Liver (tissue), 3 donors: Measurements from ENCODE around the gene RHAG.

Source experiments
- RAD21 ChIP-seq, 2 donors: IDR thresholded peaks; 2 replicates each; pipeline ENCODE4 v1.6.1; 2016; ENCODE audit warnings: antibody characterized with exemption in 2 of 2, mild to moderate bottlenecking in 2 of 2
- SP1 ChIP-seq: IDR thresholded peaks from 2 replicates; pipeline ENCODE4 v1.6.1; 2018; ENCODE audit warnings: antibody characterized with exemption, mild to moderate bottlenecking
- TF ChIP-seq, protein P1 (sequence below): fragments of 150-350 bp; IDR thresholded peaks from 2 replicates; pipeline ENCODE4 v1.5.1; 2017; ENCODE audit warnings: improper control_type of control experiment, low read depth, low read length; ENCODE audit not compliant: missing input control
- TF ChIP-seq, protein P2 (sequence below): IDR thresholded peaks from 2 replicates; pipeline ENCODE4 v1.6.1; 2016; ENCODE audit warnings: antibody characterized with exemption, mild to moderate bottlenecking
- donor health status: healthy.
- donor health status: healthy.

DNA sequence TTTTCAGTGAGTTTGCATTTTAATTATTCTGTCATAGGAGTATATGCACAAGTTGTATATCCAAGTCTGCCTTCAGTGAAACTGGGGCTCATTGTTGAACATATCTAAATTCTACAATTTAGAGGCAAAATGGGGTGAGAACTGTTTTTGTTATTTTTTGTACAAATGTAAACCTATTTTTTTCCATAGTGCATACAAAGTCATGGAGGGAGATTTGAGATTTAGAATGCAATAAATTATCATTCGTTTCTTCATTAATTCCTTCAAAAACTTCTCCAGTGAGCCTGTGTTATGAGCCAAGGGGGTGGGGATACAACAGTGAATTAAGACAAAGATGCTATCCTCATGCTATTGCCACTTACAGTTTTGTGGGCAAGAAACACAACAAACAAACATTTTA is 29.8 kb upstream of the RHAG start:
- TF ChIP-seq, protein P1, sequence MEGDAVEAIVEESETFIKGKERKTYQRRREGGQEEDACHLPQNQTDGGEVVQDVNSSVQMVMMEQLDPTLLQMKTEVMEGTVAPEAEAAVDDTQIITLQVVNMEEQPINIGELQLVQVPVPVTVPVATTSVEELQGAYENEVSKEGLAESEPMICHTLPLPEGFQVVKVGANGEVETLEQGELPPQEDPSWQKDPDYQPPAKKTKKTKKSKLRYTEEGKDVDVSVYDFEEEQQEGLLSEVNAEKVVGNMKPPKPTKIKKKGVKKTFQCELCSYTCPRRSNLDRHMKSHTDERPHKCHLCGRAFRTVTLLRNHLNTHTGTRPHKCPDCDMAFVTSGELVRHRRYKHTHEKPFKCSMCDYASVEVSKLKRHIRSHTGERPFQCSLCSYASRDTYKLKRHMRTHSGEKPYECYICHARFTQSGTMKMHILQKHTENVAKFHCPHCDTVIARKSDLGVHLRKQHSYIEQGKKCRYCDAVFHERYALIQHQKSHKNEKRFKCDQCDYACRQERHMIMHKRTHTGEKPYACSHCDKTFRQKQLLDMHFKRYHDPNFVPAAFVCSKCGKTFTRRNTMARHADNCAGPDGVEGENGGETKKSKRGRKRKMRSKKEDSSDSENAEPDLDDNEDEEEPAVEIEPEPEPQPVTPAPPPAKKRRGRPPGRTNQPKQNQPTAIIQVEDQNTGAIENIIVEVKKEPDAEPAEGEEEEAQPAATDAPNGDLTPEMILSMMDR = no peak
- TF ChIP-seq RAD21 (IDR thresholded peaks at IDR 0.05) (no peak), SP1 (no peak)
- TF ChIP-seq, protein P2, sequence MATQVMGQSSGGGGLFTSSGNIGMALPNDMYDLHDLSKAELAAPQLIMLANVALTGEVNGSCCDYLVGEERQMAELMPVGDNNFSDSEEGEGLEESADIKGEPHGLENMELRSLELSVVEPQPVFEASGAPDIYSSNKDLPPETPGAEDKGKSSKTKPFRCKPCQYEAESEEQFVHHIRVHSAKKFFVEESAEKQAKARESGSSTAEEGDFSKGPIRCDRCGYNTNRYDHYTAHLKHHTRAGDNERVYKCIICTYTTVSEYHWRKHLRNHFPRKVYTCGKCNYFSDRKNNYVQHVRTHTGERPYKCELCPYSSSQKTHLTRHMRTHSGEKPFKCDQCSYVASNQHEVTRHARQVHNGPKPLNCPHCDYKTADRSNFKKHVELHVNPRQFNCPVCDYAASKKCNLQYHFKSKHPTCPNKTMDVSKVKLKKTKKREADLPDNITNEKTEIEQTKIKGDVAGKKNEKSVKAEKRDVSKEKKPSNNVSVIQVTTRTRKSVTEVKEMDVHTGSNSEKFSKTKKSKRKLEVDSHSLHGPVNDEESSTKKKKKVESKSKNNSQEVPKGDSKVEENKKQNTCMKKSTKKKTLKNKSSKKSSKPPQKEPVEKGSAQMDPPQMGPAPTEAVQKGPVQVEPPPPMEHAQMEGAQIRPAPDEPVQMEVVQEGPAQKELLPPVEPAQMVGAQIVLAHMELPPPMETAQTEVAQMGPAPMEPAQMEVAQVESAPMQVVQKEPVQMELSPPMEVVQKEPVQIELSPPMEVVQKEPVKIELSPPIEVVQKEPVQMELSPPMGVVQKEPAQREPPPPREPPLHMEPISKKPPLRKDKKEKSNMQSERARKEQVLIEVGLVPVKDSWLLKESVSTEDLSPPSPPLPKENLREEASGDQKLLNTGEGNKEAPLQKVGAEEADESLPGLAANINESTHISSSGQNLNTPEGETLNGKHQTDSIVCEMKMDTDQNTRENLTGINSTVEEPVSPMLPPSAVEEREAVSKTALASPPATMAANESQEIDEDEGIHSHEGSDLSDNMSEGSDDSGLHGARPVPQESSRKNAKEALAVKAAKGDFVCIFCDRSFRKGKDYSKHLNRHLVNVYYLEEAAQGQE = no peak
